ENCODE data around the gene NAA60.

Gene NAA60

DNA sequence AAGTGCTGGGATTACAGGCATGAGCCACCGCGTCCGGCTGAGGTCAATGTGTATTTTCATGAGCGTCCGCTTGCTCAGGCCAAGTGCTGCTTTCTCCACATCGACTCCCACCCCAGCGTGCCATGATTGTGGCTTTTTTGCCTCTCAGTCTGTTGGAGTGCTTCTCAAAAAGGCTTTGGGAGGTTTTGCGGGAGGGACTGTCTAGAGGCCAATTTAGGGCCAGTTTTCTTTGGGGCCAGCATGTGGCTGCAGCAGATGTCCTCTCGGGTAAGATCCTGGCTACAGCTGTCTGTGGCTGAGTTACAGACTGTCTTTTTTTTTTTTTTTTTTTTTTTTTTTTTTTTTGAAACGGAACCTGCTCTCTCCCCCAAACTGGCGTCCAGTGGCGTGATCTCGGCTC lies 45.3 kb downstream of the NAA60 start:
- Mint-ChIP-seq H3K36me3 (ENCODE audit: low read depth) (peaks cover 4% of the 10 kb centered on the region), H3K4me3 (no peak overlapping the region), H3K27me3 (ENCODE audit: low read depth, poor library complexity) (no peaks in the 10 kb centered on the region), H3K4me1 (peaks cover 14% of the 10 kb centered on the region), H3K9me3 (no peaks in the 10 kb centered on the region), H3K27ac (no peak overlapping the region)
- DNase-seq = no peak
- TF ChIP-seq CTCF (IDR thresholded peaks at IDR 0.05) = no peak

- H3K4me3 Mint-ChIP-seq = no peak overlapping the region
These were observed 47.6 kb downstream of the NAA60 start for GRCh38 chr16:3490911-3491629.

DNA sequence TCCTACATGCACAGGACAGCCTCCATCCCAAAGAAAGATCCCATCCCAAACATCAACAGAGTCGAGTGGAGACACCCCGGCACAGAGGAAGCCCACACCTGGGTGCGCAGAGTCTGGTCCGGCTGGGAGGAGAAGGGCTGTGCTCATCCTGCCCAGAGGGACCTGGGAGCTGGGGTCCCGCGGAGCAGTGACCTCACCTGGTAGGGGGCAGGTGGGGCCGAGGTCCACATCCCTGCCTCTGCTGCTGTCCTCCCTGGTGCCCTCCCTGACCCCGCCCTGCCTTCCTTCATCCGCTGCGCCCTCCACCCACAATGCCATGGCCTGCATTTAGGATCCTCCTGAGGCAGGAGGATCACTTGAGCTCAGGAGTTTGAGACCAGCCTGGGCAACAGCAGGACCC lies 48.9 kb downstream of the NAA60 start:
- no peaks in the 10 kb centered on the region for H3K27me3 Mint-ChIP-seq (ENCODE audit: low read depth, poor library complexity)
- no peaks in the 10 kb centered on the region for H3K36me3 Mint-ChIP-seq (ENCODE audit: low read depth)
- no peaks in the 10 kb centered on the region for H3K9me3 Mint-ChIP-seq
- H3K4me1 Mint-ChIP-seq = peaks cover 14% of the 10 kb centered on the region
- peak overlapping the region; percentile 89 for H3K27ac Mint-ChIP-seq
- H3K4me3 Mint-ChIP-seq = no peak overlapping the region
- no peak for TF ChIP-seq CTCF (IDR thresholded peaks at IDR 0.05)
- no peak for DNase-seq

More at GRCh38 chr16:3490911-3491629, 47.6 kb downstream of the NAA60 start:
- Mint-ChIP-seq H3K4me1 (peaks cover 14% of the 10 kb centered on the region), H3K36me3 (ENCODE audit: low read depth) (no peaks in the 10 kb centered on the region), H3K9me3 (no peaks in the 10 kb centered on the region), H3K27me3 (ENCODE audit: low read depth, poor library complexity) (no peaks in the 10 kb centered on the region), H3K27ac (no peak overlapping the region)
- no peak for DNase-seq
- TF ChIP-seq CTCF (IDR thresholded peaks at IDR 0.05) = no peak

GRCh38 chr16:3494386-3494973 lies 51.0 kb downstream of the NAA60 start:
- Mint-ChIP-seq H3K4me1 (peaks cover 14% of the 10 kb centered on the region), H3K4me3 (no peak overlapping the region), H3K27me3 (ENCODE audit: low read depth, poor library complexity) (peaks cover 6% of the 10 kb centered on the region), H3K27ac (no peak overlapping the region), H3K9me3 (peaks cover 3% of the 10 kb centered on the region), H3K36me3 (ENCODE audit: low read depth) (no peaks in the 10 kb centered on the region)
- no peak for TF ChIP-seq CTCF (IDR thresholded peaks at IDR 0.05)
- DNase-seq = no peak

GRCh38 chr16:3495176-3495575 lies 51.7 kb downstream of the NAA60 start, which contains the start of gene C16orf90:
Gene C16orf90 (minus strand): TSS chr16:3495489. CDS start chr16:3495421, 68 bp downstream.
- H3K36me3 Mint-ChIP-seq (ENCODE audit: low read depth) = no peaks in the 10 kb centered on the region
- peaks cover 14% of the 10 kb centered on the region for H3K4me1 Mint-ChIP-seq
- H3K4me3 Mint-ChIP-seq = no peak within 1 kb of the TSS

More at GRCh38 chr16:3495176-3495575, 51.7 kb downstream of the NAA60 start, which contains the start of gene C16orf90:
- Mint-ChIP-seq H3K27me3 (ENCODE audit: low read depth, poor library complexity) (peaks cover 6% of the 10 kb centered on the region), H3K9me3 (peaks cover 4% of the 10 kb centered on the region), H3K27ac (no peak within 1 kb of the TSS)
- no peak for DNase-seq
- no peak for TF ChIP-seq CTCF (IDR thresholded peaks at IDR 0.05)

Data from nephron progenitor cell (in vitro differentiated cells).